T-cell (primary cell): ENCODE data around the gene MYOT. TPM values are rescaled to one million over a fixed set of nuclear protein-coding genes. Genes with fewer than 3 reads are reported as not detected.
A peak's percentile ranks its signal among the peaks of the same experiment; 100 is the strongest.

ENCODE experiments used
- ATAC-seq, 4 experiments: fragments of 200-7000 bp in 3 of 4; fragments of 150-1000 bp in 1 of 4; cut with Tn5 transposase; replicated peaks in 1 of 4; 1 replicate in 3 of 4; 2 replicates in 1 of 4; pipeline ENCODE4 v1.10.0; 2021; ENCODE audit warnings: moderate library complexity in 3 of 4, mild to moderate bottlenecking in 2 of 4, moderate number of reproducible peaks in 1 of 4
- CTCF ChIA-PET, 2 donors: fragments of 300-600 bp; sonication (Branson Sonifier 250); formaldehyde crosslinking; loops; one replicate each; lab custom pipeline; 2022; ENCODE audit warnings: antibody characterized with exemption in 2 of 2; lab: Charles Lee
- POLR2A ChIA-PET, 2 donors: fragments of 300-600 bp; sonication (Branson Sonifier 250); formaldehyde crosslinking; loops; one replicate each; lab custom pipeline; 2022; ENCODE audit warnings: antibody characterized with exemption in 2 of 2; lab: Charles Lee
- DNase-seq, 35 experiments: peaks; one replicate each; pipeline versions ENCODE4 v3.0.0 to v3.0.0-alpha.2; 2013 to 2023
- H3K27ac ChIP-seq: one replicate; pipeline ENCODE4 v1.5.1; 2013; ENCODE audit warnings: low read length
- H3K27me3 ChIP-seq, 2 experiments: replicated peaks in 1 of 2; 1 replicate in 1 of 2; 2 replicates in 1 of 2; pipeline versions ENCODE4 v1.6.1 to v1.7.0; 2013; ENCODE audit warnings: low read length in 1 of 2, mixed read lengths in 1 of 2; ENCODE audit not compliant: control insufficient read depth in 2 of 2, insufficient read depth in 2 of 2; ENCODE audit errors: extremely low read depth in 1 of 2
- H3K36me3 ChIP-seq, 2 donors: 1 replicate in 1 of 2; 2 replicates in 1 of 2; pipeline versions ENCODE4 v1.6.1 to v1.7.0; 2013; ENCODE audit warnings: low read length in 1 of 2; ENCODE audit not compliant: control insufficient read depth in 2 of 2, insufficient read depth in 1 of 2; ENCODE audit errors: extremely low read depth in 1 of 2
- H3K4me1 ChIP-seq, 2 experiments: 1 replicate in 1 of 2; 2 replicates in 1 of 2; pipeline versions ENCODE4 v1.6.1 to v1.7.0; 2013; ENCODE audit warnings: low read length in 2 of 2, mixed read lengths in 1 of 2; ENCODE audit not compliant: insufficient read depth in 2 of 2, control insufficient read depth in 1 of 2; ENCODE audit errors: extremely low read depth in 1 of 2
- H3K4me3 ChIP-seq, 2 donors: 1 replicate in 1 of 2; 2 replicates in 1 of 2; pipeline versions ENCODE4 v1.5.1 to v1.7.0; 2013; ENCODE audit warnings: mild to moderate bottlenecking in 2 of 2, low read length in 1 of 2, moderate library complexity in 1 of 2; ENCODE audit not compliant: control insufficient read depth in 1 of 2; ENCODE audit errors: extremely low read depth in 1 of 2
- H3K9me3 ChIP-seq: 2 replicates; pipeline ENCODE4 v1.7.0; 2013
- H3K27ac Mint-ChIP-seq, 2 donors: one replicate each; pipeline ENCODE4 v1.8.0; 2020 to 2021; ENCODE audit warnings: mild to moderate bottlenecking in 2 of 2, mixed read lengths in 2 of 2
- H3K27me3 Mint-ChIP-seq, 2 donors: one replicate each; pipeline ENCODE4 v1.8.0; 2021 to 2022; ENCODE audit warnings: mixed read lengths in 2 of 2
- H3K36me3 Mint-ChIP-seq: one replicate; pipeline ENCODE4 v1.8.0; 2021; ENCODE audit warnings: mixed read lengths
- H3K4me1 Mint-ChIP-seq, 3 donors: one replicate each; pipeline ENCODE4 v1.8.0; 2020 to 2022; ENCODE audit warnings: mixed read lengths in 3 of 3, mild to moderate bottlenecking in 1 of 3
- H3K4me3 Mint-ChIP-seq, 3 donors: one replicate each; pipeline ENCODE4 v1.8.0; 2020 to 2022; ENCODE audit warnings: mild to moderate bottlenecking in 3 of 3, mixed read lengths in 3 of 3, moderate library complexity in 3 of 3
- H3K9me3 Mint-ChIP-seq, 3 donors: one replicate each; pipeline ENCODE4 v1.8.0; 2020 to 2022; ENCODE audit warnings: mixed read lengths in 3 of 3
- WGBS: methylation state at CpG from one replicate; pipeline ENCODE4 v1.1.5; 2013; ENCODE audit warnings: missing lambda C conversion rate; ENCODE audit not compliant: insufficient coverage; 5-methylcytosine and 5-hydroxymethylcytosine counted together
- total RNA-seq, 35 experiments: library from RNA in 6 of 35; stranded (reverse) in 6 of 35; fragments of 120-200 nt in 1 of 35; gene quantifications; one replicate each; pipeline versions ENCODE4 v1.2.1 to v1.2.4 and lab custom pipeline; 2013 to 2026

The MYOT gene
- total RNA-seq, 5 donors from 2014 or later (not counting 1 experiment from before 2014, with no cell fraction given): not detected

- H3K4me3 ChIP-seq: no peak overlapping the region
- no peaks in the 10 kb centered on the region for H3K27me3 ChIP-seq
- no peak overlapping the region for H3K27ac ChIP-seq
- ChIA-PET POLR2A (interaction anchor here in 1 of 2 donors (0.6 kb wide), 1 partner anchor 1257 kb away, joined by 10 read pairs; no protein-coding TSS in a partner anchor), CTCF (interaction anchor here in 1 of 2 donors (0.7 kb wide), 1 partner anchor 22 kb away, joined by 3 read pairs; no protein-coding TSS in a partner anchor)
- H3K4me1 ChIP-seq: no peaks in the 10 kb centered on the region
- Mint-ChIP-seq H3K9me3 (no peaks in the 10 kb centered on the region), H3K36me3 (peaks cover 12% of the 10 kb centered on the region), H3K27me3 (no peaks in the 10 kb centered on the region), H3K4me1 (no peaks in the 10 kb centered on the region), H3K27ac (no peak overlapping the region), H3K4me3 (no peak overlapping the region)
- WGBS: no CpG with 5 or more reads among the region's 3 CpGs
- peaks cover 0 to 9% of the 10 kb centered on the region in 2 donors for H3K36me3 ChIP-seq
- no peak for DNase-seq
- ATAC-seq: no peak
- H3K9me3 ChIP-seq: no peaks in the 10 kb centered on the region
Measured at GRCh38 chr5:137932800-137933199, 65.1 kb downstream of the MYOT start.

GRCh38 chr5:137933491-137933911 is 65.8 kb downstream of the MYOT start:
- H3K9me3 Mint-ChIP-seq: no peaks in the 10 kb centered on the region
- H3K27me3 Mint-ChIP-seq: no peaks in the 10 kb centered on the region
- Histone ChIP-seq H3K27ac (no peak overlapping the region), H3K4me3 (no peak overlapping the region), H3K9me3 (no peaks in the 10 kb centered on the region), H3K27me3 (no peaks in the 10 kb centered on the region), H3K4me1 (no peaks in the 10 kb centered on the region), H3K36me3 (peaks cover 0 to 10% of the 10 kb centered on the region in 2 donors)
- WGBS: 86% methylated on average over 3 of the region's 3 CpGs
- H3K4me1 Mint-ChIP-seq: no peaks in the 10 kb centered on the region
- CTCF ChIA-PET: interaction anchor here (0.6 to 0.7 kb wide), 2 partner anchors 22 to 240 kb away, joined by 3 read pairs; no protein-coding TSS in a partner anchor
- DNase-seq (no peak), ATAC-seq (no peak)
- H3K27ac Mint-ChIP-seq: no peak overlapping the region
- no peak overlapping the region for H3K4me3 Mint-ChIP-seq
- H3K36me3 Mint-ChIP-seq: peaks cover 10% of the 10 kb centered on the region
- POLR2A ChIA-PET: interaction anchor here in 1 of 2 donors (0.5 kb wide), 1 partner anchor 183 kb away, joined by 5 read pairs; no protein-coding TSS in a partner anchor

- H3K27ac Mint-ChIP-seq: peak overlapping the region; percentile 44 to 45
- Histone ChIP-seq H3K27me3 (no peaks in the 10 kb centered on the region), H3K4me3 (no peak overlapping the region), H3K36me3 (peaks cover 0 to 27% of the 10 kb centered on the region in 2 donors), H3K27ac (no peak overlapping the region), H3K9me3 (no peaks in the 10 kb centered on the region), H3K4me1 (no peaks in the 10 kb centered on the region)
- H3K4me3 Mint-ChIP-seq: no peak overlapping the region
- DNase-seq: no peak
- no peaks in the 10 kb centered on the region for H3K9me3 Mint-ChIP-seq
- POLR2A ChIA-PET: interaction anchor here in 1 of 2 donors (0.6 kb wide), 1 partner anchor 18 kb away, joined by 3 read pairs; no protein-coding TSS in a partner anchor
- no peaks in the 10 kb centered on the region for H3K4me1 Mint-ChIP-seq
- no CpG with 5 or more reads among the region's 1 CpG for WGBS
- CTCF ChIA-PET: no interaction called here
- H3K27me3 Mint-ChIP-seq: no peaks in the 10 kb centered on the region
- ATAC-seq: no peak
- H3K36me3 Mint-ChIP-seq: peaks cover 21% of the 10 kb centered on the region
Measured at GRCh38 chr5:137935190-137935589, 67.5 kb downstream of the MYOT start.

GRCh38 chr5:137935694-137936093 is 68.0 kb downstream of the MYOT start:
- Histone ChIP-seq H3K9me3 (no peaks in the 10 kb centered on the region), H3K36me3 (peaks cover 0 to 32% of the 10 kb centered on the region in 2 donors), H3K27ac (no peak overlapping the region), H3K4me3 (no peak overlapping the region), H3K27me3 (no peaks in the 10 kb centered on the region), H3K4me1 (no peaks in the 10 kb centered on the region)
- no peak for ATAC-seq
- Mint-ChIP-seq H3K27me3 (no peaks in the 10 kb centered on the region), H3K4me3 (no peak overlapping the region), H3K4me1 (no peaks in the 10 kb centered on the region), H3K36me3 (peaks cover 25% of the 10 kb centered on the region), H3K9me3 (no peaks in the 10 kb centered on the region), H3K27ac (peak overlapping the region; percentile 42 to 45)
- 100% methylated on average over 1 of the region's 3 CpGs for WGBS
- ChIA-PET POLR2A (interaction anchor here in 1 of 2 donors (0.6 kb wide), 2 partner anchors 18 to 58 kb away, joined by 3 to 4 read pairs; no protein-coding TSS in a partner anchor), CTCF (no interaction called here)
- DNase-seq: no peak

Other genes starting within 250 kb of the MYOT start
- gene KLHL3, start 131.8 kb upstream of the MYOT start, total RNA-seq: 10 to 100 TPM; 15.1 to 28.0 (median 26.5) TPM
- 10 to 100 TPM; 30.3 to 41.4 (median 32.7) TPM for gene HNRNPA0, start 113.5 kb upstream of the MYOT start, total RNA-seq
- not detected for gene PKD2L2, start 21.6 kb downstream of the MYOT start, total RNA-seq
- gene FAM13B, start 165.2 kb downstream of the MYOT start, total RNA-seq: 10 to 100 TPM; 43.4 to 53.7 (median 49.6) TPM
- gene WNT8A, start 216.2 kb downstream of the MYOT start, total RNA-seq: not detected